ENCODE measurements around the gene CTPS1. TPM values are rescaled to one million over a fixed set of nuclear protein-coding genes. Genes with fewer than 3 reads are reported as not detected.

The CTPS1 gene
- total and polyA plus RNA-seq, 2 experiments from 2014 or later: 31.8 to 93.9 TPM

GRCh38 chr1:41015897-41016470 is 36.5 kb downstream of the CTPS1 start:
- peaks cover 11% of the 10 kb centered on the region; the same call in 1 of the 2 replicates for H3K36me3 ChIP-seq (ENCODE audit: insufficient read depth)
- Mint-ChIP-seq H3K27me3 (ENCODE audit: insufficient read depth, low read depth, poor library complexity) (peaks cover 34% of the 10 kb centered on the region), H3K27ac (no peak overlapping the region)

More at GRCh38 chr1:41015897-41016470, 36.5 kb downstream of the CTPS1 start:
- H3K79me2 ChIP-seq (replicated peaks; ENCODE audit: insufficient read depth): no peaks in the 10 kb centered on the region
- Mint-ChIP-seq H3K4me1 (peaks cover 12% of the 10 kb centered on the region), H3K9me3 (no peaks in the 10 kb centered on the region; the same call in 2 of the 3 replicates), H3K4me3 (no peak overlapping the region), H3K36me3 (ENCODE audit: low read depth) (peaks cover 58% of the 10 kb centered on the region)
- H3F3A ChIP-seq (replicated peaks; ENCODE audit: low read depth): peaks cover 3% of the 10 kb centered on the region; the same call in 1 of the 2 replicates
- H2AFZ ChIP-seq: no peak overlapping the region
- no peaks in the 10 kb centered on the region for H3K27me3 ChIP-seq (ENCODE audit: insufficient read depth)
- H3K4me2 ChIP-seq: no peak overlapping the region
- H3K9me2 ChIP-seq (ENCODE audit: insufficient read depth): no peaks in the 10 kb centered on the region
- H3K27ac ChIP-seq (ENCODE audit: low read depth): no peak overlapping the region
- no peak for ATAC-seq
- no peak overlapping the region for H3K4me3 ChIP-seq
- peaks cover under 1% of the 10 kb centered on the region; the same call in 1 of the 2 replicates for H3K4me1 ChIP-seq (ENCODE audit: insufficient read depth)
- DNase-seq (ENCODE audit: low spot score): no peak
- TF ChIP-seq EZH2 (IDR thresholded peaks at IDR 0.05; ENCODE audit: low read depth, unreplicated experiment) (no peak), POLR2AphosphoS5 (IDR thresholded peaks at IDR 0.05; ENCODE audit: low read depth) (no peak), ZNF114 (CRISPR knock-in tag; IDR thresholded peaks at IDR 0.05) (no peak), JUNB (IDR thresholded peaks at IDR 0.05; ENCODE audit: unreplicated experiment) (no peak), EZH2phosphoT487 (IDR thresholded peaks at IDR 0.05; ENCODE audit: unreplicated experiment) (no peak), STAT1 (IDR thresholded peaks at IDR 0.05; ENCODE audit: unreplicated experiment) (no peak), CREB1 (CRISPR knock-in tag; IDR thresholded peaks at IDR 0.05; ENCODE audit: low read depth) (no peak), NANOG (IDR thresholded peaks at IDR 0.05; ENCODE audit: borderline replicate concordance) (no peak), ZNF331 (CRISPR knock-in tag; IDR thresholded peaks at IDR 0.05; ENCODE audit: low read depth) (no peak), ZNF462 (CRISPR knock-in tag; IDR thresholded peaks at IDR 0.05) (no peak)
- TF ChIP-seq, protein P1, sequence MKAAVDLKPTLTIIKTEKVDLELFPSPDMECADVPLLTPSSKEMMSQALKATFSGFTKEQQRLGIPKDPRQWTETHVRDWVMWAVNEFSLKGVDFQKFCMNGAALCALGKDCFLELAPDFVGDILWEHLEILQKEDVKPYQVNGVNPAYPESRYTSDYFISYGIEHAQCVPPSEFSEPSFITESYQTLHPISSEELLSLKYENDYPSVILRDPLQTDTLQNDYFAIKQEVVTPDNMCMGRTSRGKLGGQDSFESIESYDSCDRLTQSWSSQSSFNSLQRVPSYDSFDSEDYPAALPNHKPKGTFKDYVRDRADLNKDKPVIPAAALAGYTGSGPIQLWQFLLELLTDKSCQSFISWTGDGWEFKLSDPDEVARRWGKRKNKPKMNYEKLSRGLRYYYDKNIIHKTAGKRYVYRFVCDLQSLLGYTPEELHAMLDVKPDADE (IDR thresholded peaks at IDR 0.05): no peak
- TF ChIP-seq, protein P2, sequence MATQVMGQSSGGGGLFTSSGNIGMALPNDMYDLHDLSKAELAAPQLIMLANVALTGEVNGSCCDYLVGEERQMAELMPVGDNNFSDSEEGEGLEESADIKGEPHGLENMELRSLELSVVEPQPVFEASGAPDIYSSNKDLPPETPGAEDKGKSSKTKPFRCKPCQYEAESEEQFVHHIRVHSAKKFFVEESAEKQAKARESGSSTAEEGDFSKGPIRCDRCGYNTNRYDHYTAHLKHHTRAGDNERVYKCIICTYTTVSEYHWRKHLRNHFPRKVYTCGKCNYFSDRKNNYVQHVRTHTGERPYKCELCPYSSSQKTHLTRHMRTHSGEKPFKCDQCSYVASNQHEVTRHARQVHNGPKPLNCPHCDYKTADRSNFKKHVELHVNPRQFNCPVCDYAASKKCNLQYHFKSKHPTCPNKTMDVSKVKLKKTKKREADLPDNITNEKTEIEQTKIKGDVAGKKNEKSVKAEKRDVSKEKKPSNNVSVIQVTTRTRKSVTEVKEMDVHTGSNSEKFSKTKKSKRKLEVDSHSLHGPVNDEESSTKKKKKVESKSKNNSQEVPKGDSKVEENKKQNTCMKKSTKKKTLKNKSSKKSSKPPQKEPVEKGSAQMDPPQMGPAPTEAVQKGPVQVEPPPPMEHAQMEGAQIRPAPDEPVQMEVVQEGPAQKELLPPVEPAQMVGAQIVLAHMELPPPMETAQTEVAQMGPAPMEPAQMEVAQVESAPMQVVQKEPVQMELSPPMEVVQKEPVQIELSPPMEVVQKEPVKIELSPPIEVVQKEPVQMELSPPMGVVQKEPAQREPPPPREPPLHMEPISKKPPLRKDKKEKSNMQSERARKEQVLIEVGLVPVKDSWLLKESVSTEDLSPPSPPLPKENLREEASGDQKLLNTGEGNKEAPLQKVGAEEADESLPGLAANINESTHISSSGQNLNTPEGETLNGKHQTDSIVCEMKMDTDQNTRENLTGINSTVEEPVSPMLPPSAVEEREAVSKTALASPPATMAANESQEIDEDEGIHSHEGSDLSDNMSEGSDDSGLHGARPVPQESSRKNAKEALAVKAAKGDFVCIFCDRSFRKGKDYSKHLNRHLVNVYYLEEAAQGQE (IDR thresholded peaks at IDR 0.05; ENCODE audit: unreplicated experiment): no peak
- TF ChIP-seq, protein P3, sequence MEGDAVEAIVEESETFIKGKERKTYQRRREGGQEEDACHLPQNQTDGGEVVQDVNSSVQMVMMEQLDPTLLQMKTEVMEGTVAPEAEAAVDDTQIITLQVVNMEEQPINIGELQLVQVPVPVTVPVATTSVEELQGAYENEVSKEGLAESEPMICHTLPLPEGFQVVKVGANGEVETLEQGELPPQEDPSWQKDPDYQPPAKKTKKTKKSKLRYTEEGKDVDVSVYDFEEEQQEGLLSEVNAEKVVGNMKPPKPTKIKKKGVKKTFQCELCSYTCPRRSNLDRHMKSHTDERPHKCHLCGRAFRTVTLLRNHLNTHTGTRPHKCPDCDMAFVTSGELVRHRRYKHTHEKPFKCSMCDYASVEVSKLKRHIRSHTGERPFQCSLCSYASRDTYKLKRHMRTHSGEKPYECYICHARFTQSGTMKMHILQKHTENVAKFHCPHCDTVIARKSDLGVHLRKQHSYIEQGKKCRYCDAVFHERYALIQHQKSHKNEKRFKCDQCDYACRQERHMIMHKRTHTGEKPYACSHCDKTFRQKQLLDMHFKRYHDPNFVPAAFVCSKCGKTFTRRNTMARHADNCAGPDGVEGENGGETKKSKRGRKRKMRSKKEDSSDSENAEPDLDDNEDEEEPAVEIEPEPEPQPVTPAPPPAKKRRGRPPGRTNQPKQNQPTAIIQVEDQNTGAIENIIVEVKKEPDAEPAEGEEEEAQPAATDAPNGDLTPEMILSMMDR (conservative IDR thresholded peaks at IDR 0.05; ENCODE audit: low read depth in 2 of 2): no peak
- peaks cover 15% of the 10 kb centered on the region; the same call in 1 of the 2 replicates for H4K20me1 ChIP-seq (replicated peaks; ENCODE audit: insufficient read depth)
